HepG2 (cell line): ENCODE results near the gene CHCT1. TPM values are rescaled to one million over a fixed set of nuclear protein-coding genes. Genes with fewer than 3 reads are reported as not detected.

Source experiments
- ARID5B ChIP-seq: IDR thresholded peaks from 2 replicates; pipeline ENCODE4 v1.4.0; 2020; ENCODE audit warnings: mild to moderate bottlenecking, missing genetic modification reagents
- BRCA1 ChIP-seq: sonication (generic); formaldehyde crosslinking; IDR thresholded peaks from 2 replicates; pipeline ENCODE4 v1.4.0; 2020; ENCODE audit warnings: missing genetic modification reagents
- BRD4 ChIP-seq: sonication (generic); formaldehyde crosslinking; IDR thresholded peaks from 2 replicates; pipeline ENCODE4 v1.4.0; 2020; ENCODE audit warnings: missing genetic modification reagents
- EEA1 ChIP-seq: sonication (generic); formaldehyde crosslinking; IDR thresholded peaks from 2 replicates; pipeline ENCODE4 v1.5.1; 2020; ENCODE audit warnings: mild to moderate bottlenecking, missing genetic modification reagents, borderline replicate concordance
- HIC2 ChIP-seq: sonication (generic); formaldehyde crosslinking; IDR thresholded peaks from 2 replicates; pipeline ENCODE4 v1.9.0; 2022; ENCODE audit warnings: low read depth, missing genetic modification reagents
- HMGA1 ChIP-seq: sonication (generic); formaldehyde crosslinking; conservative IDR thresholded peaks from 2 replicates; pipeline ENCODE4 v1.4.0; 2020; ENCODE audit warnings: missing genetic modification reagents
- IRF1 ChIP-seq: sonication (generic); formaldehyde crosslinking; IDR thresholded peaks from 2 replicates; pipeline ENCODE4 v1.4.0; 2020; ENCODE audit warnings: low read depth, mild to moderate bottlenecking, missing genetic modification reagents
- IRX3 ChIP-seq: sonication (generic); formaldehyde crosslinking; IDR thresholded peaks from 2 replicates; pipeline ENCODE4 v1.8.1; 2023; ENCODE audit warnings: mild to moderate bottlenecking, low read depth, missing genetic modification reagents, borderline replicate concordance
- RFX1 ChIP-seq: fragments of 450-650 bp; IDR thresholded peaks from 2 replicates; pipeline ENCODE4 v1.6.1; 2017
- ZFP82 ChIP-seq: sonication (generic); formaldehyde crosslinking; IDR thresholded peaks from 2 replicates; pipeline ENCODE4 v1.5.1; 2020; ENCODE audit warnings: mild to moderate bottlenecking, missing genetic modification reagents, borderline replicate concordance
- ZMAT5 ChIP-seq: sonication (generic); formaldehyde crosslinking; IDR thresholded peaks from 2 replicates; pipeline ENCODE4 v1.5.0; 2020; ENCODE audit warnings: mild to moderate bottlenecking, low read depth, missing genetic modification reagents, borderline replicate concordance
- ZNF136 ChIP-seq: sonication (generic); formaldehyde crosslinking; IDR thresholded peaks from 2 replicates; pipeline ENCODE4 v1.8.1; 2022; ENCODE audit warnings: low read depth, mild to moderate bottlenecking, moderate library complexity, missing genetic modification reagents
- ZNF18 ChIP-seq: sonication (generic); formaldehyde crosslinking; IDR thresholded peaks from 2 replicates; pipeline ENCODE4 v1.8.0; 2022; ENCODE audit warnings: mild to moderate bottlenecking, missing genetic modification reagents; ENCODE audit not compliant: insufficient replicate concordance
- ZNF280D ChIP-seq: sonication (generic); formaldehyde crosslinking; IDR thresholded peaks from 2 replicates; pipeline ENCODE4 v1.5.1; 2020; ENCODE audit warnings: mild to moderate bottlenecking, missing genetic modification reagents
- ZNF570 ChIP-seq: sonication (generic); formaldehyde crosslinking; IDR thresholded peaks from 2 replicates; pipeline ENCODE4 v1.4.0; 2020; ENCODE audit warnings: mild to moderate bottlenecking, missing genetic modification reagents, borderline replicate concordance
- polyA plus RNA-seq, 8 experiments: library from polyadenylated mRNA; depleted of rRNA in 3 of 8; stranded (reverse) in 7 of 8; unstranded in 1 of 8; fragments of >200 nt; fragmentation: Illumina TruSeq in 4 of 8; extraction: Trizol in 4 of 8; gene quantifications; 2 replicates each; pipeline versions ENCODE4 v1.2.1 to v1.2.3, GENCODE V29; 2011 to 2016; ENCODE audit warnings: low read depth in 4 of 8, missing spikeins in 1 of 8, mixed read lengths in 1 of 8; ENCODE audit not compliant: insufficient read depth in 1 of 8
- total RNA-seq, 5 experiments: library from RNA; depleted of rRNA; stranded (reverse); fragments of >200 nt; fragmentation: Illumina TruSeq; extraction: Trizol; gene quantifications; 2 replicates each; pipeline ENCODE4 v1.2.3, GENCODE V29; 2016; ENCODE audit warnings: low read depth in 1 of 5

Gene CHCT1
- total and polyA plus RNA-seq, 2 of the 13 experiments (the other 11 are each of a cell fraction or from before 2014, with no cell fraction given): not detected

GRCh38 chr17:60392042-60392844 lies 30.0 kb upstream of the CHCT1 start, which contains the start of gene USP32 (continued):
- TF ChIP-seq ZNF136 (CRISPR knock-in tag): 0 out of 2 replicates have a peak, but pooled peaks have one; percentile 37
- peak; percentile 57; the same call in 1 of the 2 replicates for TF ChIP-seq EEA1 (CRISPR knock-in tag)
- no peak for TF ChIP-seq ZMAT5 (CRISPR knock-in tag)
- peak; percentile 76; the same call in 1 of the 2 replicates for TF ChIP-seq IRX3 (CRISPR knock-in tag)
- 0 out of 2 replicates have a peak, but pooled peaks have one; percentile 83 for TF ChIP-seq ZFP82 (CRISPR knock-in tag)
- TF ChIP-seq HIC2 (CRISPR knock-in tag): 0 out of 2 replicates have a peak, but pooled peaks have one; percentile 44
- peak; percentile 51; the same call in 1 of the 2 replicates for TF ChIP-seq ZNF280D (CRISPR knock-in tag)
- TF ChIP-seq ARID5B: peak; percentile 73; the same call in 1 of the 2 replicates
- TF ChIP-seq ZNF18 (CRISPR knock-in tag): no peak
- TF ChIP-seq RFX1: no peak
- TF ChIP-seq ZNF570 (CRISPR knock-in tag): peak; percentile 63; the same call in 1 of the 2 replicates
- TF ChIP-seq IRF1 (CRISPR knock-in tag): no peak
- TF ChIP-seq BRD4 (CRISPR knock-in tag): no peak; the same call in 1 of the 2 replicates
- no peak for TF ChIP-seq BRCA1 (CRISPR knock-in tag)
- no peak for TF ChIP-seq HMGA1 (CRISPR knock-in tag)
